Smooth muscle cell of bladder (primary cell): ENCODE data around the gene ACY1. TPM values are rescaled to one million over a fixed set of nuclear protein-coding genes. Genes with fewer than 3 reads are reported as not detected.

ENCODE experiments used
- total RNA-seq: library from RNA; depleted of rRNA; stranded (reverse); fragments of >200 nt; gene quantifications from 2 replicates; pipeline ENCODE4 v1.2.3, GENCODE V29; 2014

Gene ACY1
- total RNA-seq = 28.7 and 37.9 TPM in 2 replicates

DNA sequence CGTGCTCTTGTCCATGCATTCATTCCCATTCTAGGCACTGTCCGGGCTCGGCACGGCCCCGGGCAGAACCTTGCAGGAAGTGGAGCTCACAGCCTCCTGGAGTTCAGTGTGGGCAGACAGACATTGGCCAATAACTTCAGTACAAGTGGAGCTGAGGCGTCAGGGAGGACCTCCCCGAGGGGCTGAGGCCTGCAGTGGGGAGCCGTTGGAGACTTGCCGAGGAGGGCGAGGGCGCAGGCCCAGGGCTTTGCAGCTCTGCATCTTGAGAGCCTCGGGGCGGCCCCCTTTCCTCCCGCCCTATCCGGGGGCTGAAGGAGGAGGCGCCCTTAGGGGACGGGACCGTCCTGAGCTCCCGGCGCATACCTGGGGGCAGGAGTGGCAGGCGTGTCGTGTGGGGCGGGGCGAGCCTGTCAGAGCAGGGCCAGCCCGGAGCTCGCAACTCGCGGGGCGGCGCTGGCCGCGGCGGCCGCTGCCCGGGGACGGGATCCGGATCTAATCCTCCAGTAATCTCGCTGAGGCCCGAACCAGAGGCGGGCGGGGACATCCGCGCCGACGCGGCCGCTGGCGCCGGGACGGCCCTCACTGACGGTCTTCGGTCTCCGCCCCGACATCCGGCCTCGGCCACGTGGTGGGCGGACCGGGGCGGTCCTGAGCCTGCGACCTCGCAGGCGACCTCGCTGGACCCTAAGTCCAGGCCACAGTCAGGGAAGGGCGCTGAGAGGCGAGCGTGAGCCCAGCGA is at the start of gene ACY1:
Gene ACY1 (plus strand): TSS at position 698 of the 740 bp plus-strand sequence. CDS start 530 bp downstream, outside the sequence.

DNA sequence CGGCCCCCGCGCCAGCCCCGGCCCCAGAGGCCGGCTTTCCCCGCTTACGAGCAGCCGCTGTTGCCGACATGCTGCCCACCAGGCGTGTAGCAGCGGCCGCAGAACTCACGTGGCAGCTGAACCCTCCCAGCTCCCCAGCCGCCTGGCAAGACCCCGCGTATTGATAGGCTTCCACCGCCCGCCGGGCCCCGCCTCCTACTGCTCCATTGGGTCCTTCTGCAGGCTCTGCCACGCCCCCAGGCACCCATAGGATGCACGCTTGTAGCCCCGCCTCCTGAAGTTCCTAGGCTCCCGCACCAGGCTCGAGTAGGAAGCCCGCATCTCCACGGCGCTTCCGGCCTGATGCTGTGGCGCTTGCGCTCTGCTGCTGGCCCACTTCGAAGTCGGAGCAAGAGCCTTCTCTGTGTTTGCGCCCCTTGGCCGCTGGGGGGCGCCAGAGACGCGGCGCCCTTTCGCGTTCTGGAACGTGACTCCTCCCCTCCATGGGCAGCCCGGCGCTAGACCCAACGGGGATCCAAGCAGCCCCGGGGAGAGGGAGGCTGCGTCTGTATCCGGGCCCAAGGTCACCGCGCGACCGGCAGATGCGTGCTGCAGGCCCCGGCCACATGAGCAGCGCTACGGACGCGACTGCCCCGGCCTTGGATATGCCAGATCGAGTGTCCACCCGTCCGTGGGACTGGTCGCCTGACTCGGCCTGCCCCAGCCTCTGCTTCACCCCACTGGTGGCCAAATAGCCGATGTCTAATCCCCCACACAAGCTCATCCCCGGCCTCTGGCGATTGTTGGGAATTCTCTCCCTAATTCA is 41.3 kb upstream of the ACY1 start, which contains the start of the genes PARP3 and RRP9:
Gene PARP3 (plus strand): TSS at position 566 of the 805 bp plus-strand sequence. CDS start 993 bp downstream, outside the sequence.
Gene RRP9 (minus strand): TSS at position 107 of the 805 bp plus-strand sequence. CDS start 37 bp downstream, at position 70.

DNA sequence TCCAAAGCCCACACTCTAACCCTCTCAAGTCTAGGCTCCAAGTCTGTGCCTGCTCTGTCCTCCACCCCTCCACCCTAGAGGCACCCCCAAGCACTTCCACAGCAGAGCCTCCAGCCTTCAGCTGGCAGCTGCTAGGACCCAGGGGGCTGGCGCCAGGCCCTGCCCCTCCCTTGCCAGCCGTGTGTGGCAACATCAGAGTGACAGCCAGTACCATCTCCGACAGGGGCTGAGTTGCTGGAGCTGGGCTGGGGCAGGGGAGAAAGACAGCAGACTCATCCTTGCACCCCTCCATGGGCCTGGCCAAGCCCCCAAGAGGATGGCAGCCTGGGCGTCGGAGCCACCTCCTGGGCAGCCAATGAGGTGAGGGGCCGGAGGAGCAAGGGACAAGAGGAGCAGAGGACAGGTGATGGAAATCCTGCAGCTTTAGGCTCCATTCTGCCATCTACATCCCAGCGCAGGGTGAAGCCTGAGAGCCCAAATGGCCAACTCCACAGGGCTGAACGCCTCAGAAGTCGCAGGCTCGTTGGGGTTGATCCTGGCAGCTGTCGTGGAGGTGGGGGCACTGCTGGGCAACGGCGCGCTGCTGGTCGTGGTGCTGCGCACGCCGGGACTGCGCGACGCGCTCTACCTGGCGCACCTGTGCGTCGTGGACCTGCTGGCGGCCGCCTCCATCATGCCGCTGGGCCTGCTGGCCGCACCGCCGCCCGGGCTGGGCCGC is 28.0 kb upstream of the ACY1 start, which contains the start of gene GPR62:
Gene GPR62 (plus strand): TSS at position 207 of the 718 bp plus-strand sequence. CDS start 272 bp downstream, at position 479.

DNA sequence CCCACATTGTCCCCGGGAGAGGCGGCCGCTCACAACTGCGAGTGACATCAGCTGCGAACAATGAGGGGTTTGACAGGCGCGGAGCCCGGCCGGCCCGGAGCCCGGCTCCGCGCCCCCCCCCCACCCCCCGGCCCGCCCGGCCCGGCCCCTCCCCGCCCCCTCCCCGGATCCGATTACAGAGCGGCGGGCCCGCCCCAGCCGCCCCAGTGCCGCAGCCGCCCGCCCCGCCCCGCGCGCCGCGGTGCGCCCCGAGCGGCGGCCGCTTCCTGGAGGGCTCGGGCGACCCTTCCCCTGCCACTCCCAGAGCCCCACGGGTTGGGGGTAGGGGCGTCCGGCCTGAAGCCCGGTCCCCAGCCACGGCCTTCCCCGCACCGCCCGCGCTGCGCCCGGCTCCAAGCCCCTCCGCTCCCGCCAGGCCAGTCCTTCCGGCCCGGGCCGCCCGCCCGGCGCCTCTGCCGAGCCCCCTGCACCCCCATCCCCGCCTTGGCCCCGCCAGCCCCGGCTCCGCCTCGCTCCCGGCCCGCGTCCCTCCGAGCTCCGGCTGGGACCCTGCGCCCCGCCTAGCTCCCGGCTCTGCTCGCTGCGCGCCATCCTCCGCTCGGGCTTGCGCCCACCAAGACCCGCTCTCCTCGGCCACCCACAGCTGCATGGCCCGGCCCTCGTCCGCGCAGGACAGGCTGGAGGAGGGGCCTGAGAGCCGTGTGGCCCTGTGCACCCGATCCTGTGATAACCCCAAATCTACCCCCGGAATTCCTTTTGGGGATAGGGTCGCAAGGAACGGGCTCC is 15.8 kb upstream of the ACY1 start, which contains the start of gene PCBP4:
Gene PCBP4 (minus strand): TSS at position 71 of the 786 bp plus-strand sequence. CDS start 6,214 bp downstream, outside the sequence.

DNA sequence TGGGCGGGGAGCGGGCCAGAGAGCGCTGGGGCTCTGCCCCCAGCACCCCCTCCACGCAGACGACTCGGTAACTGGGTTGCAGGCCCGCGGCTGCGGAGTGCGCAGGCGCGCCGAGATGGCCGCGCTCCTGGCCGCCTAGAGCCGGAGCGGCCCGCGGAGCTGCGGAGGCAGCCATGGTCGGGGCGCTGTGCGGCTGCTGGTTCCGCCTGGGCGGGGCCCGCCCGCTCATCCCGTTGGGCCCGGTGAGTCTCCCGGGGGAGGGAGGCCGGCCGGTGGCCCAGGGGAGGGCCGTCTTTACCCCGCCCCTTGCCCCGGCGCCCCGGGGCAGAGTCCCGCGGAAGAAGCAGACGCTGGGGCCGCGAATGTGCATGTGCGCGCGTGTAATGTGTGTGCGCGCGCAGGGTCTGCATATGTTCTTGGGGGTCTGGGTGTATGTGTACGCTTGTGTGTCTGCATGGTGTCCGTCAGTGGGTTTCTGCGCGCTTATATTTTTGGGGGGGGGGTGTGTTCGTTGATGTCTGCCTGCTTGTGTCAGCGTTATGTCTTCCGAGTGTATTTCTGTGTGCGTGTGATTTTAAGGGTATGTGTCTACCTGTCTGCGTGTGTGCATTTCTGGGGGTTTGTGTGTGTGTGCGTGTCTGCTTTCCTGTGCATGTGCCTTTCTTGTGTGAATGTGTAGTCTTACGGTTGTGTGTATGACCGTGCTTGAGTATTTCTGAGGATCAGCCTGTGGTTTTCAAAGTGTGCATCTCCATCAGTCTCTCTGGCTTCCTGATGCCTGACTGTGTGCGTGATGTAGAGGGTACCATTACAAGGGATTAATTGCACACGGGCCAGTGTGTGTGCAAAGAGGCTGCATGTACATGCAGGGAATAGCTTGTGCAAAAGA is 8.1 kb upstream of the ACY1 start, which contains the start of gene ABHD14A:
Gene ABHD14A (plus strand): TSS at position 102 of the 889 bp plus-strand sequence. CDS start 72 bp downstream, at position 174.

DNA sequence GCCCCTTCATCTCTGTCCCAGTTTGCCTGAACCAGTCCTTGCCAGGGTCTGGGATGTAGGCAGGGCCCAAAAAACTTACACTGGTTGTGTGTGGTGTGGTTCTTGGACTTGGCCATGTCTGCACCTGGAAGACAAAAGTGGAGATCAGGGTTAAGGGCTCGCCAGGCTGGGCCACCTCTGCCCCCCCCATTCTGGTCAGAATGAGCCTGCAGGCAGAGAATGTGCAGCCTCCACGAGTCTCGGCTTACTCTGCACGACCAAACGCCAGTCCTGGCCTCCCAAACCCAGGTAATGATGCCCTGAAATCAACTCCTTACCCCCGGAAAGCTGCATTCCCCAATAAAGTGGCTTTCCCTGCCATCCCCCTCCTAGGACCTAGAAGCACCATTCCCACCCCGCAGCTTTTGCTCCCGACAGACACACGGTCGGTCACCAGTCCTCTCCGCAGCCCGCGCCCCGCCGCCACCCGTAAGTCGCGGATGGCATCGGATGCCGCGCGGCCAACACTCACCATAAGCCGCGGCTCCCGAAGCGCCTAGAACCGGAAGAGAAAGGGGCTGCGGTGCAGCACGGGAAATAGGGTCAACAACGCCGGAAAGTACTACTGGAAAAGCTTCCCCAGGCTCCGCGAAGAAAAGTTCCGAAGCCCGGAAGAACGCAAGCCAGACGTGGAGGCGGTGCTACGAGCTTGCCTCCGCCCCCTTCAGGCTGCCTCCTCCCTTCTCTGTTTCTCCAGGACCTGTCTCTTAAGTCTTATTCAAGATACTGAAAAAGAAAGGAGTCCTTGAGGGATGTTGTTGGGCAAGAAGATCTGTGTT is 12.2 kb downstream of the ACY1 start, which contains the start of gene RPL29:
Gene RPL29 (minus strand): TSS at position 550 of the 818 bp plus-strand sequence. CDS start 434 bp downstream, at position 116.

Other genes with a start within 250 kb of the ACY1 start
- gene IQCF6, start 204.3 kb upstream of the ACY1 start, total RNA-seq = not detected in 2 replicates
- gene IQCF2, start 121.9 kb upstream of the ACY1 start, total RNA-seq = not detected in 2 replicates
- not detected in 2 replicates for gene IQCF5, start 107.9 kb upstream of the ACY1 start, total RNA-seq
- not detected in 2 replicates for gene IQCF1, start 80.2 kb upstream of the ACY1 start, total RNA-seq
- 28.4 and 42.2 TPM in 2 replicates for gene RRP9, start 41.6 kb upstream of the ACY1 start, total RNA-seq
- 20.1 and 23.6 TPM in 2 replicates for gene PARP3, start 41.2 kb upstream of the ACY1 start, total RNA-seq
- gene GPR62, start 28.2 kb upstream of the ACY1 start, total RNA-seq = under 0.01 and 0.09 TPM in 2 replicates
- gene PCBP4, start 16.1 kb upstream of the ACY1 start, total RNA-seq = 27.9 and 29.8 TPM in 2 replicates
- 17.5 and 20.3 TPM in 2 replicates for gene ABHD14B, start 9.5 kb upstream of the ACY1 start, total RNA-seq
- gene ABHD14A, start 8.5 kb upstream of the ACY1 start, total RNA-seq = 8.7 and 10.2 TPM in 2 replicates
- gene RPL29, start 12.4 kb downstream of the ACY1 start, total RNA-seq = 1,499 and 1,836 TPM in 2 replicates
- 4.1 and 5.8 TPM in 2 replicates for gene DUSP7, start 73.0 kb downstream of the ACY1 start, total RNA-seq
- 3.8 and 4.6 TPM in 2 replicates for gene POC1A, start 170.9 kb downstream of the ACY1 start, total RNA-seq
- gene ALAS1, start 214.6 kb downstream of the ACY1 start, total RNA-seq = 38.2 and 44.9 TPM in 2 replicates
- under 0.01 TPM in 1 of 2 replicates, not detected in the other for gene TLR9, start 242.1 kb downstream of the ACY1 start, total RNA-seq